Measurements from ENCODE around the gene CERKL. TPM values are rescaled to one million over a fixed set of nuclear protein-coding genes. Genes with fewer than 3 reads are reported as not detected.

Gene CERKL
- total and polyA plus RNA-seq, 9 of the 15 experiments (the other 6 are each of a cell fraction or from before 2014, with no cell fraction given) = 0.04 to 0.08 TPM; not detected in 7

- no peak for FAIRE-seq
- CTCF ChIA-PET (ENCODE audit: low intra/inter-chr PET ratio) = no interaction called here
- Histone ChIP-seq H3K27ac (ENCODE audit: extremely low read depth, low read depth, low read length) (no peak overlapping the region), H3K9me1 (ENCODE audit: control insufficient read depth, insufficient read depth, low read length) (no peaks in the 10 kb centered on the region), H4K20me1 (replicated peaks; ENCODE audit: control insufficient read depth, insufficient read depth, low read length) (no peaks in the 10 kb centered on the region), H3K27me3 (ENCODE audit: control insufficient read depth in 2 of 2, insufficient read depth in 2 of 2, low read length in 2 of 2) (no peaks in the 10 kb centered on the region), H3K36me3 (ENCODE audit: control insufficient read depth, insufficient read depth, low read length) (no peaks in the 10 kb centered on the region), H3K4me1 (replicated peaks in 1 of 2; ENCODE audit: control insufficient read depth in 2 of 2, insufficient read depth in 2 of 2, low read length in 2 of 2) (no peaks in the 10 kb centered on the region), H3K9ac (ENCODE audit: insufficient read depth in 1 of 2, low read depth in 2 of 2, low read length in 2 of 2) (no peak overlapping the region), H3K4me3 (no peak overlapping the region), H3K4me2 (ENCODE audit: insufficient read depth, low read length) (no peak overlapping the region), H3K79me2 (ENCODE audit: control insufficient read depth, insufficient read depth, low read length) (no peaks in the 10 kb centered on the region), H2AFZ (ENCODE audit: low read depth, low read length) (no peak overlapping the region), H3K9me3 (replicated peaks; ENCODE audit: control insufficient read depth, insufficient read depth, low read depth, low read length) (no peaks in the 10 kb centered on the region)
- no peak for DNase-seq (ENCODE audit: extremely low read depth in 1 of 4, low spot score in 3 of 4)
- 2% methylated on average over 3 of the region's 3 CpGs for WGBS (ENCODE audit: insufficient coverage, low coverage, missing lambda C conversion rate)
- in situ Hi-C loops (cut with MboI) (no loop called here), intact Hi-C loops (cut with micrococcal nuclease) (no loop called here)
- BruUV-seq (replicated peaks) = no TSS peak
- POLR2A ChIA-PET = no interaction called here
- TF ChIP-seq ZNF407 (IDR thresholded peaks at IDR 0.05; ENCODE audit: low read depth) = no peak
- TF ChIP-seq ZBTB1 (CRISPR knock-in tag; IDR thresholded peaks at IDR 0.05; ENCODE audit: borderline replicate concordance, low read depth) = no peak
- TF ChIP-seq ATF7 (IDR thresholded peaks at IDR 0.05) = no peak
- no peak for ATAC-seq
Observed at GRCh38 chr2:181515719-181516118, 141.2 kb downstream of the CERKL start.

All from K562 (cell line).